HepG2 (cell line): Measurements from ENCODE around the gene EIF3B. TPM values are rescaled to one million over a fixed set of nuclear protein-coding genes. Genes with fewer than 3 reads are reported as not detected.

Experiments
- DR1 ChIP-seq: sonication (generic); formaldehyde crosslinking; IDR thresholded peaks from 2 replicates; pipeline ENCODE4 v1.8.0; 2021; ENCODE audit warnings: mild to moderate bottlenecking, missing genetic modification reagents, inconsistent platforms
- ELF4 ChIP-seq: sonication (generic); formaldehyde crosslinking; IDR thresholded peaks from 2 replicates; pipeline ENCODE4 v1.5.0; 2020; ENCODE audit warnings: missing genetic modification reagents, mild to moderate bottlenecking, moderate library complexity, borderline replicate concordance
- FOXP1 ChIP-seq, 2 experiments: fragments of 450-650 bp in 1 of 2; IDR thresholded peaks; 2 replicates each; pipeline ENCODE4 v1.6.1; 2017 to 2018; ENCODE audit warnings: antibody characterized with exemption in 1 of 2
- GABPB1 ChIP-seq: IDR thresholded peaks from 2 replicates; pipeline ENCODE4 v1.6.1; 2016; ENCODE audit warnings: mild to moderate bottlenecking, missing genetic modification reagents, moderate library complexity, missing compliant biosample characterization
- MXI1 ChIP-seq: IDR thresholded peaks from 3 replicates; pipeline ENCODE4 v1.6.1; 2012; ENCODE audit warnings: low read depth, low read length, inconsistent platforms, borderline replicate concordance
- RFX5 ChIP-seq: IDR thresholded peaks from 2 replicates; pipeline ENCODE4 v1.6.1; 2011; ENCODE audit warnings: low read depth, low read length, improper control_type of control experiment
- ZMYM3 ChIP-seq: sonication (generic); formaldehyde crosslinking; IDR thresholded peaks from 2 replicates; pipeline ENCODE4 v1.5.1; 2020; ENCODE audit warnings: mild to moderate bottlenecking, missing genetic modification reagents
- ZNF615 ChIP-seq: sonication (generic); formaldehyde crosslinking; IDR thresholded peaks from 2 replicates; pipeline ENCODE4 v1.5.0; 2020; ENCODE audit warnings: mild to moderate bottlenecking, missing genetic modification reagents, borderline replicate concordance
- polyA plus RNA-seq, 8 experiments: library from polyadenylated mRNA; depleted of rRNA in 3 of 8; stranded (reverse) in 7 of 8; unstranded in 1 of 8; fragments of >200 nt; fragmentation: Illumina TruSeq in 4 of 8; extraction: Trizol in 4 of 8; gene quantifications; 2 replicates each; pipeline versions ENCODE4 v1.2.1 to v1.2.3, GENCODE V29; 2011 to 2016; ENCODE audit warnings: low read depth in 4 of 8, missing spikeins in 1 of 8, mixed read lengths in 1 of 8; ENCODE audit not compliant: insufficient read depth in 1 of 8
- total RNA-seq, 5 experiments: library from RNA; depleted of rRNA; stranded (reverse); fragments of >200 nt; fragmentation: Illumina TruSeq; extraction: Trizol; gene quantifications; 2 replicates each; pipeline ENCODE4 v1.2.3, GENCODE V29; 2016; ENCODE audit warnings: low read depth in 1 of 5
- TF ChIP-seq, protein P1 (sequence below): IDR thresholded peaks from 2 replicates; pipeline ENCODE4 v1.6.1; 2016; ENCODE audit warnings: low read depth, missing genetic modification reagents, missing compliant biosample characterization
- TF ChIP-seq, protein P2 (sequence below): sonication (generic); formaldehyde crosslinking; IDR thresholded peaks from 2 replicates; pipeline ENCODE4 v1.9.0; 2021; ENCODE audit warnings: missing genetic modification reagents, borderline replicate concordance
- TF ChIP-seq, protein P3 (sequence below): sonication (generic); formaldehyde crosslinking; IDR thresholded peaks from 2 replicates; pipeline ENCODE4 v1.4.0; 2020; ENCODE audit warnings: mild to moderate bottlenecking, missing genetic modification reagents
- TF ChIP-seq, protein P4 (sequence below): sonication (generic); formaldehyde crosslinking; IDR thresholded peaks from 2 replicates; pipeline ENCODE4 v1.8.0; 2022; ENCODE audit warnings: mild to moderate bottlenecking, missing genetic modification reagents, moderate library complexity
- TF ChIP-seq, protein P5 (sequence below): sonication (generic); formaldehyde crosslinking; IDR thresholded peaks from 2 replicates; pipeline ENCODE4 v1.4.0; 2020; ENCODE audit warnings: missing genetic modification reagents
- TF ChIP-seq, protein P6 (sequence below): IDR thresholded peaks from 2 replicates; pipeline ENCODE4 v1.6.1; 2012; ENCODE audit warnings: inconsistent platforms

EIF3B gene
- total and polyA plus RNA-seq, 2 of the 13 experiments (the other 11 are each of a cell fraction or from before 2014, with no cell fraction given) = 92.2 to 241 TPM

DNA sequence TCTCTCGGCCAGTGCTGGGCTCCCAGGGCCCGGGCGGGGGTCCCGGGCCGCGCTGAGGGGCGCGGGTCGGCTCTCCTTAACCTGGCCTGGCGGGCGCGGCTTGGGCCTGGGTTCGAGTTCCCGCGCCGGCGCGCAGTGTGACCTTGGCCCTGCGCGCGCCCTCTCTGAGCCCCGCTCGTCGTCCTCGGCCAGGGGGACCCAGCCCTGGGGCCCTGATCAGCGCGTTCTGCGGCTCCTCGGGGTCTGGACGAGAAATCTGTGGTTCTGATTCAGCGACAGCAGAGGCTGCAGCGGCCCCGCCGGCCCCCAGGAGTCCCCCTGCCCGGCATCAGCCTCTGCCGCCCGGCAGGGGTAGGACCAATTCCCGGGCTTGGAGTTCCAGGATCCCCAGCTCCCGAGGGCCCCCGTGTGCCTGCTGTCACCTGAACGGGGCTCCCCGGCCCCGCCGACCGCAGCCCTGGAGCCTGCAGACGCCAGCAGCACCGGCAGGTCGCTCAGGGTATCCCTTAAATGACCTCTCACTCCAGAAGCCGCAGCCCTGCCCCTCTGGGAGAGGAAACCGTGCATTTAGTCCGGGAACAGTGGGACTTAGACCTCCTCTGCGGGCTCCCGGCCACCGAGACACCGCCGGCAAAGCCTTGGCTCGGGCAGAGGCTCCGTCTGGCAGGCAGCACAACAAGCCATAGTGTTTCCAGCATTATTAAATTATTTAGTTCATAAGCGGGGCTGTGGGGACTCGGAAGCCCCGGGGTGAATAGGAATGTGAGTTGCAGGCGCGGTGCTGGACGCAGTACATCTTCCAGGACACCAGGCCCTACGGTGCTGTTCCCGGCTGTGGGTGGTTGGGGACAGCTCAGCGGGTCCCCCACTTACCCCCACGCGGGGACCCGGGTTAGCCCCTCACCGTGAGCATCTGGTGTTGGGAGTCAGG is 49.4 kb downstream of the EIF3B start (continued):
- TF ChIP-seq, protein P1, sequence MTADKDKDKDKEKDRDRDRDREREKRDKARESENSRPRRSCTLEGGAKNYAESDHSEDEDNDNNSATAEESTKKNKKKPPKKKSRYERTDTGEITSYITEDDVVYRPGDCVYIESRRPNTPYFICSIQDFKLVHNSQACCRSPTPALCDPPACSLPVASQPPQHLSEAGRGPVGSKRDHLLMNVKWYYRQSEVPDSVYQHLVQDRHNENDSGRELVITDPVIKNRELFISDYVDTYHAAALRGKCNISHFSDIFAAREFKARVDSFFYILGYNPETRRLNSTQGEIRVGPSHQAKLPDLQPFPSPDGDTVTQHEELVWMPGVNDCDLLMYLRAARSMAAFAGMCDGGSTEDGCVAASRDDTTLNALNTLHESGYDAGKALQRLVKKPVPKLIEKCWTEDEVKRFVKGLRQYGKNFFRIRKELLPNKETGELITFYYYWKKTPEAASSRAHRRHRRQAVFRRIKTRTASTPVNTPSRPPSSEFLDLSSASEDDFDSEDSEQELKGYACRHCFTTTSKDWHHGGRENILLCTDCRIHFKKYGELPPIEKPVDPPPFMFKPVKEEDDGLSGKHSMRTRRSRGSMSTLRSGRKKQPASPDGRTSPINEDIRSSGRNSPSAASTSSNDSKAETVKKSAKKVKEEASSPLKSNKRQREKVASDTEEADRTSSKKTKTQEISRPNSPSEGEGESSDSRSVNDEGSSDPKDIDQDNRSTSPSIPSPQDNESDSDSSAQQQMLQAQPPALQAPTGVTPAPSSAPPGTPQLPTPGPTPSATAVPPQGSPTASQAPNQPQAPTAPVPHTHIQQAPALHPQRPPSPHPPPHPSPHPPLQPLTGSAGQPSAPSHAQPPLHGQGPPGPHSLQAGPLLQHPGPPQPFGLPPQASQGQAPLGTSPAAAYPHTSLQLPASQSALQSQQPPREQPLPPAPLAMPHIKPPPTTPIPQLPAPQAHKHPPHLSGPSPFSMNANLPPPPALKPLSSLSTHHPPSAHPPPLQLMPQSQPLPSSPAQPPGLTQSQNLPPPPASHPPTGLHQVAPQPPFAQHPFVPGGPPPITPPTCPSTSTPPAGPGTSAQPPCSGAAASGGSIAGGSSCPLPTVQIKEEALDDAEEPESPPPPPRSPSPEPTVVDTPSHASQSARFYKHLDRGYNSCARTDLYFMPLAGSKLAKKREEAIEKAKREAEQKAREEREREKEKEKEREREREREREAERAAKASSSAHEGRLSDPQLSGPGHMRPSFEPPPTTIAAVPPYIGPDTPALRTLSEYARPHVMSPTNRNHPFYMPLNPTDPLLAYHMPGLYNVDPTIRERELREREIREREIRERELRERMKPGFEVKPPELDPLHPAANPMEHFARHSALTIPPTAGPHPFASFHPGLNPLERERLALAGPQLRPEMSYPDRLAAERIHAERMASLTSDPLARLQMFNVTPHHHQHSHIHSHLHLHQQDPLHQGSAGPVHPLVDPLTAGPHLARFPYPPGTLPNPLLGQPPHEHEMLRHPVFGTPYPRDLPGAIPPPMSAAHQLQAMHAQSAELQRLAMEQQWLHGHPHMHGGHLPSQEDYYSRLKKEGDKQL (CRISPR knock-in tag) = no peak
- TF ChIP-seq GABPB1 (CRISPR knock-in tag) (peak; percentile 31; the same call in 1 of the 2 replicates), ELF4 (no peak), FOXP1 (IDR thresholded peaks at IDR 0.05) (no peak), FOXP1 (CRISPR knock-in tag; IDR thresholded peaks at IDR 0.05) (no peak), ZMYM3 (peak; percentile 68; the same call in 1 of the 2 replicates), ZNF615 (CRISPR knock-in tag) (0 out of 2 replicates have a peak, but pooled peaks have one; percentile 41), MXI1 (no peak), RFX5 (no peak), DR1 (CRISPR knock-in tag) (0 out of 2 replicates have a peak, but pooled peaks have one; percentile 7)
- TF ChIP-seq, protein P2, sequence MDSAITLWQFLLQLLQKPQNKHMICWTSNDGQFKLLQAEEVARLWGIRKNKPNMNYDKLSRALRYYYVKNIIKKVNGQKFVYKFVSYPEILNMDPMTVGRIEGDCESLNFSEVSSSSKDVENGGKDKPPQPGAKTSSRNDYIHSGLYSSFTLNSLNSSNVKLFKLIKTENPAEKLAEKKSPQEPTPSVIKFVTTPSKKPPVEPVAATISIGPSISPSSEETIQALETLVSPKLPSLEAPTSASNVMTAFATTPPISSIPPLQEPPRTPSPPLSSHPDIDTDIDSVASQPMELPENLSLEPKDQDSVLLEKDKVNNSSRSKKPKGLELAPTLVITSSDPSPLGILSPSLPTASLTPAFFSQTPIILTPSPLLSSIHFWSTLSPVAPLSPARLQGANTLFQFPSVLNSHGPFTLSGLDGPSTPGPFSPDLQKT (CRISPR knock-in tag) = no peak
- TF ChIP-seq, protein P3, sequence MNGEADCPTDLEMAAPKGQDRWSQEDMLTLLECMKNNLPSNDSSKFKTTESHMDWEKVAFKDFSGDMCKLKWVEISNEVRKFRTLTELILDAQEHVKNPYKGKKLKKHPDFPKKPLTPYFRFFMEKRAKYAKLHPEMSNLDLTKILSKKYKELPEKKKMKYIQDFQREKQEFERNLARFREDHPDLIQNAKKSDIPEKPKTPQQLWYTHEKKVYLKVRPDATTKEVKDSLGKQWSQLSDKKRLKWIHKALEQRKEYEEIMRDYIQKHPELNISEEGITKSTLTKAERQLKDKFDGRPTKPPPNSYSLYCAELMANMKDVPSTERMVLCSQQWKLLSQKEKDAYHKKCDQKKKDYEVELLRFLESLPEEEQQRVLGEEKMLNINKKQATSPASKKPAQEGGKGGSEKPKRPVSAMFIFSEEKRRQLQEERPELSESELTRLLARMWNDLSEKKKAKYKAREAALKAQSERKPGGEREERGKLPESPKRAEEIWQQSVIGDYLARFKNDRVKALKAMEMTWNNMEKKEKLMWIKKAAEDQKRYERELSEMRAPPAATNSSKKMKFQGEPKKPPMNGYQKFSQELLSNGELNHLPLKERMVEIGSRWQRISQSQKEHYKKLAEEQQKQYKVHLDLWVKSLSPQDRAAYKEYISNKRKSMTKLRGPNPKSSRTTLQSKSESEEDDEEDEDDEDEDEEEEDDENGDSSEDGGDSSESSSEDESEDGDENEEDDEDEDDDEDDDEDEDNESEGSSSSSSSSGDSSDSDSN = peak; percentile 57; the same call in 1 of the 2 replicates
- TF ChIP-seq, protein P4, sequence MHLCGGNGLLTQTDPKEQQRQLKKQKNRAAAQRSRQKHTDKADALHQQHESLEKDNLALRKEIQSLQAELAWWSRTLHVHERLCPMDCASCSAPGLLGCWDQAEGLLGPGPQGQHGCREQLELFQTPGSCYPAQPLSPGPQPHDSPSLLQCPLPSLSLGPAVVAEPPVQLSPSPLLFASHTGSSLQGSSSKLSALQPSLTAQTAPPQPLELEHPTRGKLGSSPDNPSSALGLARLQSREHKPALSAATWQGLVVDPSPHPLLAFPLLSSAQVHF (CRISPR knock-in tag) = no peak
- TF ChIP-seq, protein P5, sequence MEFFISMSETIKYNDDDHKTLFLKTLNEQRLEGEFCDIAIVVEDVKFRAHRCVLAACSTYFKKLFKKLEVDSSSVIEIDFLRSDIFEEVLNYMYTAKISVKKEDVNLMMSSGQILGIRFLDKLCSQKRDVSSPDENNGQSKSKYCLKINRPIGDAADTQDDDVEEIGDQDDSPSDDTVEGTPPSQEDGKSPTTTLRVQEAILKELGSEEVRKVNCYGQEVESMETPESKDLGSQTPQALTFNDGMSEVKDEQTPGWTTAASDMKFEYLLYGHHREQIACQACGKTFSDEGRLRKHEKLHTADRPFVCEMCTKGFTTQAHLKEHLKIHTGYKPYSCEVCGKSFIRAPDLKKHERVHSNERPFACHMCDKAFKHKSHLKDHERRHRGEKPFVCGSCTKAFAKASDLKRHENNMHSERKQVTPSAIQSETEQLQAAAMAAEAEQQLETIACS (CRISPR knock-in tag) = no peak
- TF ChIP-seq, protein P6, sequence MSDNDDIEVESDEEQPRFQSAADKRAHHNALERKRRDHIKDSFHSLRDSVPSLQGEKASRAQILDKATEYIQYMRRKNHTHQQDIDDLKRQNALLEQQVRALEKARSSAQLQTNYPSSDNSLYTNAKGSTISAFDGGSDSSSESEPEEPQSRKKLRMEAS = no peak
